ENCODE results near the gene TNFRSF1B. TPM values are rescaled to one million over a fixed set of nuclear protein-coding genes. Genes with fewer than 3 reads are reported as not detected.

Gene TNFRSF1B
- total RNA-seq, 2 experiments from 2014 or later, result 173 to 191 TPM

GRCh38 chr1:12147201-12147701, 19.5 kb upstream of the TNFRSF1B start:
- TF ChIP-seq, protein P1, sequence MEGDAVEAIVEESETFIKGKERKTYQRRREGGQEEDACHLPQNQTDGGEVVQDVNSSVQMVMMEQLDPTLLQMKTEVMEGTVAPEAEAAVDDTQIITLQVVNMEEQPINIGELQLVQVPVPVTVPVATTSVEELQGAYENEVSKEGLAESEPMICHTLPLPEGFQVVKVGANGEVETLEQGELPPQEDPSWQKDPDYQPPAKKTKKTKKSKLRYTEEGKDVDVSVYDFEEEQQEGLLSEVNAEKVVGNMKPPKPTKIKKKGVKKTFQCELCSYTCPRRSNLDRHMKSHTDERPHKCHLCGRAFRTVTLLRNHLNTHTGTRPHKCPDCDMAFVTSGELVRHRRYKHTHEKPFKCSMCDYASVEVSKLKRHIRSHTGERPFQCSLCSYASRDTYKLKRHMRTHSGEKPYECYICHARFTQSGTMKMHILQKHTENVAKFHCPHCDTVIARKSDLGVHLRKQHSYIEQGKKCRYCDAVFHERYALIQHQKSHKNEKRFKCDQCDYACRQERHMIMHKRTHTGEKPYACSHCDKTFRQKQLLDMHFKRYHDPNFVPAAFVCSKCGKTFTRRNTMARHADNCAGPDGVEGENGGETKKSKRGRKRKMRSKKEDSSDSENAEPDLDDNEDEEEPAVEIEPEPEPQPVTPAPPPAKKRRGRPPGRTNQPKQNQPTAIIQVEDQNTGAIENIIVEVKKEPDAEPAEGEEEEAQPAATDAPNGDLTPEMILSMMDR (IDR thresholded peaks at IDR 0.05), result no peak
- intact Hi-C loops (cut with micrococcal nuclease), result no loop called here
- DNase-seq (no peak), ATAC-seq (no peak)
- CTCF ChIA-PET, result interaction anchor here (1.2 to 1.4 kb wide), 5 partner anchors 9 to 82 kb away, joined by 3 to 5 read pairs (median 3); no protein-coding TSS in a partner anchor
- POLR2A ChIA-PET, result interaction anchor here (1.0 to 2.7 kb wide), 5 partner anchors 10 to 30 kb away, joined by 3 to 10 read pairs (median 4); partner anchors contain the start of gene TNFRSF1B
- Mint-ChIP-seq H3K36me3 (ENCODE audit: low read depth) (peaks cover 26% of the 10 kb centered on the region), H3K9me3 (peaks cover 19% of the 10 kb centered on the region), H3K4me3 (no peak overlapping the region), H3K27me3 (no peaks in the 10 kb centered on the region), H3K27ac (peak overlapping the region; percentile 65), H3K4me1 (ENCODE audit: low read depth) (peaks cover 83% of the 10 kb centered on the region)

DNA sequence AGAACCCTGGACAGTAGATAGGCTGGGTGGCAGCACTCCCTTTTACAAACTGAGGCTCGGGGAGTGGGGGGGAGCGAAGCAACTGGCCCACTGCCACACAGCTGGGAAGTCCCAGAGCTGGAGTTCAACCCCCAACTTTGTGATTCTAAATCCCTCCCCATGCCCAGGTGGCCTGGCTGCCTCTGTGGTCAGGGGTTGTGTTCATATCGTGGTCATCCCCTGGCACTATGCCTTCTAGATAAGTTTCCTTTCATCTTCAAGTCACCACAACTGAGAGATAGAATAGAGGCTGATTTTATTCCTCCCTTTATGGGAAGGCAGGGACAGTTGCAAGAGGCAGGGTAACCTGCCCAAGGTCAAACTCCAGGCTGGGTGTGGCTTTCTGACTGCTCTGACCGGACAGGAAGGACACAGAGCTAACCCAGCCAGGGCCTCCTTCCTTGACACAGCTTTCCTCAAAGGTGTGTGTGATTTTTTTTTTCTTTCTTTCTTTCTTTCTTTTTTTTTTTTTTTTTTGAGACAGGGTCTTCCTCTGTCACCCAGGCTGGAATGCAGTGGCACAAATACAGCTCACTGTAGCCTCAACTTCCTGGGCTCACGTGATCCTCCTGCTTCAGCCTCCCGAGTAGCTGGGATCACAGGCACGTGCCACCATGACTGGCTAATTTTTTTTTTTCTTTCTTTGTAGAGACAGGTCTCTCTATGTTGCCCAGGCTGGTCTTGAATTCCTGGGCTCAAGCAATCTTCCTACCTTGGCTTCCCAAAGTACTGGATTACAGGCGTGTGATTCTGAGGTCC, 18.4 kb upstream of the TNFRSF1B start:
- intact Hi-C loops (cut with micrococcal nuclease), result no loop called here
- peaks cover 90% of the 10 kb centered on the region for H3K4me1 Mint-ChIP-seq (ENCODE audit: low read depth)
- TF ChIP-seq, protein P1 (IDR thresholded peaks at IDR 0.05), result no peak
- peak overlapping the region; percentile 93 for H3K27ac Mint-ChIP-seq
- H3K4me3 Mint-ChIP-seq, result no peak overlapping the region
- peaks cover 19% of the 10 kb centered on the region for H3K9me3 Mint-ChIP-seq
- ChIA-PET CTCF (interaction anchor here (1.0 to 2.8 kb wide), 6 partner anchors 23 to 81 kb away, joined by 3 to 30 read pairs (median 3); no protein-coding TSS in a partner anchor), POLR2A (interaction anchor here (1.0 to 4.6 kb wide), 8 partner anchors 9 to 240 kb away, joined by 3 to 24 read pairs (median 4); partner anchors contain the start of gene TNFRSF1B)
- H3K36me3 Mint-ChIP-seq (ENCODE audit: low read depth), result peaks cover 29% of the 10 kb centered on the region
- DNase-seq, result no peak
- H3K27me3 Mint-ChIP-seq, result no peaks in the 10 kb centered on the region
- no peak for ATAC-seq

DNA sequence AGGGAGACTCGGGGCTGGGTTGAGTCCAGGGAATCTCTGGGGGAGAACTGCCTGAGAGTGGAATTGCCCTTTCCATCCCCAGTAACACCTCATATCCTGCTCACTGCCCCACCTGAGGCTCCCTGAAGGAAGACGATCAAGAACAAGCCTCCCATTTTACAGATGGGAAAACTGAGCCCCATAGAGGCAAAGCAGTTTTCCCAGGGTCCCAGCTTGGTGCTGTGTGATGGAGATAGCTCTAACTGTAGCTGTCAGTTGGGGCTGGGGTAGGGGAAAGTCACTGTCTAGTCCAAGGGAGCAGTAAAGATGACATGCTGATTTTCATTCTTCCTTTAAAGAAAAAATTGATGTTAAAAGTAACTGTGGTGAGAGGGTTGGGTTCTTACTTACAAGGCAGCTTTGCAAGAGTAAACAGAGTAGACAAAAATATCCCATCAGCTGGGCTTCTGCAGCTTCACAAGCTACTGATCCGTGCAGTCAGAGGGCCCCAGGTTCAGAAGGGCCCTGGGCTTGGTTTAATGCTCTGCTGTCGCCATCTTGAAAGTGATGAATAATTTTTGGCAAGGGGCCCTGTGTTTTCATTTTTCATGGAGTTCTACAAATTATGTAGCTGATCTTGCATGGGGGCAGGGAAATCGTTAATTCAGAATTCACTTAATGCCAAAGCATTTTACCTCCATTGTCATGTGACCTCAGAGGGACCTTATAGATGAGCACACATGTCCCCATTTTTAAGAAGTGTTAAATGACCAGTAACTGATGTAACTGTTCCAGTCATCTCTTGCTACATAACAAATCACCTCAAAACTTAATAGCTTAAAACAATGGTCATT, 17.6 kb upstream of the TNFRSF1B start:
- no peaks in the 10 kb centered on the region for H3K27me3 Mint-ChIP-seq
- H3K9me3 Mint-ChIP-seq, result peaks cover 19% of the 10 kb centered on the region
- H3K27ac Mint-ChIP-seq, result peak overlapping the region; percentile 93
- no peak for DNase-seq
- H3K36me3 Mint-ChIP-seq (ENCODE audit: low read depth), result peaks cover 29% of the 10 kb centered on the region
- intact Hi-C loops (cut with micrococcal nuclease), result no loop called here
- TF ChIP-seq, protein P1 (IDR thresholded peaks at IDR 0.05), result no peak
- CTCF ChIA-PET, result interaction anchor here (1.0 to 2.9 kb wide), 7 partner anchors 12 to 61 kb away, joined by 3 to 30 read pairs (median 4); partner anchors contain the start of gene TNFRSF1B
- POLR2A ChIA-PET, result interaction anchor here (0.8 to 4.6 kb wide), 11 partner anchors 8 to 455 kb away, joined by 3 to 24 read pairs (median 4); partner anchors contain the start of gene TNFRSF1B
- peaks cover 87% of the 10 kb centered on the region for H3K4me1 Mint-ChIP-seq (ENCODE audit: low read depth)
- no peak for ATAC-seq
- no peak overlapping the region for H3K4me3 Mint-ChIP-seq

DNA sequence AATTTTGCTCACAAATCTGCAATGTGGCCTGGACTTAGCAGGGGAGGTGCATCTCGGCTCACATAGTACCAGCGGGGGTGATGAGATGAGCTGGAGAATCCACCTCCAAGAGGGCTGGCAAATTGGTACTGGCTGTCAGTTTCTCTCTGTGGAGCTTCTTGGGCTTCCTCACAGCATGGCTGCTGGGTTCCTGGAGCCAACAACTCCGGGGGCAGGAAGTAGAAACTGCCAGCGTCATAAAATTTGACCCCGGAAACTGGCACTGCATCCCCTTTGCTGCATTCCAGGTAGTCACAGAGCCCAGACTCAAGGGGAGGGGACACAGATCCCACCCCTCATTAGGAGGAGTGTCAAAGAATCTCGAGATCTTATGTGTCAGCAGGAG, 17.0 kb upstream of the TNFRSF1B start:
- ChIA-PET POLR2A (interaction anchor here (0.8 to 4.6 kb wide), 9 partner anchors 8 to 454 kb away, joined by 3 to 24 read pairs (median 4); partner anchors contain the start of gene TNFRSF1B), CTCF (interaction anchor here (1.1 to 2.9 kb wide), 7 partner anchors 12 to 61 kb away, joined by 3 to 30 read pairs (median 4); partner anchors contain the start of gene TNFRSF1B)
- TF ChIP-seq, protein P1 (IDR thresholded peaks at IDR 0.05), result no peak
- ATAC-seq (no peak), DNase-seq (no peak)
- Mint-ChIP-seq H3K27ac (peak overlapping the region; percentile 93), H3K4me3 (no peak overlapping the region), H3K36me3 (ENCODE audit: low read depth) (peaks cover 29% of the 10 kb centered on the region), H3K4me1 (ENCODE audit: low read depth) (peaks cover 85% of the 10 kb centered on the region), H3K27me3 (no peaks in the 10 kb centered on the region), H3K9me3 (peaks cover 19% of the 10 kb centered on the region)
- intact Hi-C loops (cut with micrococcal nuclease), result no loop called here
